A549 (cell line): ENCODE results near the gene GOLGA6B.

Experiments used
- BHLHE40 ChIP-seq: IDR thresholded peaks from 2 replicates; pipeline ENCODE4 v1.6.1; 2012; ENCODE audit warnings: low read depth, low read length, inconsistent platforms
- CTCF ChIP-seq: fragments of >200 bp; sonication (Bioruptor Twin); formaldehyde crosslinking; IDR thresholded peaks from 3 replicates; pipeline ENCODE4 v1.5.1; 2016
- EHMT2 ChIP-seq: fragments of 200-600 bp; sonication (generic); IDR thresholded peaks from 2 replicates; pipeline ENCODE4 v1.6.1; 2016; ENCODE audit warnings: antibody characterized with exemption, low read depth, mild to moderate bottlenecking, moderate library complexity
- EP300 ChIP-seq, 2 experiments: fragments of >200 bp; sonication (Bioruptor Twin); formaldehyde crosslinking; IDR thresholded peaks; 2 replicates in 1 of 2; 3 replicates in 1 of 2; pipeline ENCODE4 v1.6.1; 2016 to 2017
- KDM1A ChIP-seq: fragments of 200-600 bp; sonication (generic); IDR thresholded peaks from 2 replicates; pipeline ENCODE4 v1.6.1; 2016; ENCODE audit warnings: low read depth, mild to moderate bottlenecking
- POLR2A ChIP-seq: IDR thresholded peaks from 2 replicates; pipeline ENCODE4 v1.6.1; 2012; ENCODE audit warnings: mild to moderate bottlenecking, low read length
- RCOR1 ChIP-seq: fragments of 150-350 bp; IDR thresholded peaks from 2 replicates; pipeline ENCODE4 v1.6.1; 2014; ENCODE audit warnings: antibody characterized with exemption, low read length, low read depth
- RNF2 ChIP-seq: fragments of 200-600 bp; sonication (generic); IDR thresholded peaks from 2 replicates; pipeline ENCODE4 v1.6.1; 2016; ENCODE audit warnings: low read depth, mild to moderate bottlenecking, antibody characterized with exemption, moderate library complexity, borderline replicate concordance
- ZNF302 ChIP-seq: fragments of 250-450 bp; sonication (Bioruptor Pico); IDR thresholded peaks from 2 replicates; pipeline ENCODE4 v1.9.0; 2021; ENCODE audit warnings: inconsistent platforms, mild to moderate bottlenecking, moderate library complexity
- TF ChIP-seq, protein P1 (sequence below): IDR thresholded peaks from 2 replicates; pipeline ENCODE4 v1.6.1; 2012
- TF ChIP-seq, protein P2 (sequence below): IDR thresholded peaks from 2 replicates; pipeline ENCODE4 v1.6.1; 2012

- no peak for TF ChIP-seq RNF2
- no peak for TF ChIP-seq CTCF
- TF ChIP-seq EP300 (IDR thresholded peaks at IDR 0.05): no peak
- TF ChIP-seq RCOR1: no peak
- no peak for TF ChIP-seq EHMT2
- TF ChIP-seq, protein P1, sequence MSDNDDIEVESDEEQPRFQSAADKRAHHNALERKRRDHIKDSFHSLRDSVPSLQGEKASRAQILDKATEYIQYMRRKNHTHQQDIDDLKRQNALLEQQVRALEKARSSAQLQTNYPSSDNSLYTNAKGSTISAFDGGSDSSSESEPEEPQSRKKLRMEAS: no peak
- TF ChIP-seq, protein P2, sequence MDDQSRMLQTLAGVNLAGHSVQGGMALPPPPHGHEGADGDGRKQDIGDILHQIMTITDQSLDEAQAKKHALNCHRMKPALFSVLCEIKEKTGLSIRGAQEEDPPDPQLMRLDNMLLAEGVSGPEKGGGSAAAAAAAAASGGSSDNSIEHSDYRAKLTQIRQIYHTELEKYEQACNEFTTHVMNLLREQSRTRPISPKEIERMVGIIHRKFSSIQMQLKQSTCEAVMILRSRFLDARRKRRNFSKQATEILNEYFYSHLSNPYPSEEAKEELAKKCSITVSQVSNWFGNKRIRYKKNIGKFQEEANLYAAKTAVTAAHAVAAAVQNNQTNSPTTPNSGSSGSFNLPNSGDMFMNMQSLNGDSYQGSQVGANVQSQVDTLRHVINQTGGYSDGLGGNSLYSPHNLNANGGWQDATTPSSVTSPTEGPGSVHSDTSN: no peak
- no peak for TF ChIP-seq POLR2A
- TF ChIP-seq KDM1A: no peak
- no peak for TF ChIP-seq BHLHE40
- TF ChIP-seq ZNF302 (CRISPR knock-in tag): no peak
These were observed 51.8 kb downstream of the GOLGA6B start for GRCh38 chr15:72706266-72706665.
